Peyer's patch (tissue), 4 donors: ENCODE results near the gene NR0B1.

Experiments used
- POLR2A ChIP-seq, 2 donors: fragments of 450-650 bp; IDR thresholded peaks; one replicate each; pipeline ENCODE4 v1.5.1; 2017; ENCODE audit warnings: antibody characterized with exemption in 2 of 2, mild to moderate bottlenecking in 2 of 2, moderate library complexity in 2 of 2
- TF ChIP-seq, protein P1 (sequence below), 6 experiments: fragments of 450-650 bp in 4 of 6; fragments of 200-600 bp in 2 of 6; sonication (generic) in 1 of 6; IDR thresholded peaks; one replicate each; pipeline ENCODE4 v1.5.1; 2017 to 2019; ENCODE audit warnings: antibody characterized with exemption in 6 of 6, mild to moderate bottlenecking in 3 of 6, moderate library complexity in 1 of 6

DNA sequence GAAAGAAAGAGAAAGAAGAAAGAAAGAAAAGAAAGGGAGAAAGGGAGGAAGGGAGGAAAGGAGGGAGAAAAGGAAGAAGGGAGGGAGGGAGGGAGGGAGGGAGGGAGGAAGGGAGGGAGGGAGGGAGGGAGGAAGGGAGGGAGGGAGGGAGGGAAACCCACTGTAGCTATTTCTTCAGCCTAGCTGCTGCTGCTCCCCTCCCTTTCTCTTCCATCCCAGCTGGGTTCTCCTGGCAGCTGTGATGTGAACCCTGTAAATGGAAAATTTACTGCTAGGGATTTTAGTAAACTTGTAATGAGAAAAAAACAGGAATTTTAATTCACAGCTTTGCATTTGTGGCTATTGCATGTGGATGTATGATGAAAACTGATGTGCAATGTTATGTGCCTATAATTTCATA is 8.0 kb downstream of the NR0B1 start:
- TF ChIP-seq, protein P1, sequence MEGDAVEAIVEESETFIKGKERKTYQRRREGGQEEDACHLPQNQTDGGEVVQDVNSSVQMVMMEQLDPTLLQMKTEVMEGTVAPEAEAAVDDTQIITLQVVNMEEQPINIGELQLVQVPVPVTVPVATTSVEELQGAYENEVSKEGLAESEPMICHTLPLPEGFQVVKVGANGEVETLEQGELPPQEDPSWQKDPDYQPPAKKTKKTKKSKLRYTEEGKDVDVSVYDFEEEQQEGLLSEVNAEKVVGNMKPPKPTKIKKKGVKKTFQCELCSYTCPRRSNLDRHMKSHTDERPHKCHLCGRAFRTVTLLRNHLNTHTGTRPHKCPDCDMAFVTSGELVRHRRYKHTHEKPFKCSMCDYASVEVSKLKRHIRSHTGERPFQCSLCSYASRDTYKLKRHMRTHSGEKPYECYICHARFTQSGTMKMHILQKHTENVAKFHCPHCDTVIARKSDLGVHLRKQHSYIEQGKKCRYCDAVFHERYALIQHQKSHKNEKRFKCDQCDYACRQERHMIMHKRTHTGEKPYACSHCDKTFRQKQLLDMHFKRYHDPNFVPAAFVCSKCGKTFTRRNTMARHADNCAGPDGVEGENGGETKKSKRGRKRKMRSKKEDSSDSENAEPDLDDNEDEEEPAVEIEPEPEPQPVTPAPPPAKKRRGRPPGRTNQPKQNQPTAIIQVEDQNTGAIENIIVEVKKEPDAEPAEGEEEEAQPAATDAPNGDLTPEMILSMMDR (IDR thresholded peaks at IDR 0.05) = no peak
- no peak for TF ChIP-seq POLR2A (IDR thresholded peaks at IDR 0.05)
